Raji (cell line): ENCODE data around the gene LYRM7.
A peak's percentile ranks its signal among the peaks of the same experiment; 100 is the strongest.

Experiments used
- POLR2A ChIP-seq: IDR thresholded peaks from 2 replicates; pipeline ENCODE4 v1.6.1; 2011; ENCODE audit warnings: low read depth, low read length, control low read depth; ENCODE audit not compliant: insufficient read depth

Gene LYRM7

GRCh38 chr5:131209175-131209505 lies 38.4 kb downstream of the LYRM7 start:
- TF ChIP-seq POLR2A: no peak

DNA sequence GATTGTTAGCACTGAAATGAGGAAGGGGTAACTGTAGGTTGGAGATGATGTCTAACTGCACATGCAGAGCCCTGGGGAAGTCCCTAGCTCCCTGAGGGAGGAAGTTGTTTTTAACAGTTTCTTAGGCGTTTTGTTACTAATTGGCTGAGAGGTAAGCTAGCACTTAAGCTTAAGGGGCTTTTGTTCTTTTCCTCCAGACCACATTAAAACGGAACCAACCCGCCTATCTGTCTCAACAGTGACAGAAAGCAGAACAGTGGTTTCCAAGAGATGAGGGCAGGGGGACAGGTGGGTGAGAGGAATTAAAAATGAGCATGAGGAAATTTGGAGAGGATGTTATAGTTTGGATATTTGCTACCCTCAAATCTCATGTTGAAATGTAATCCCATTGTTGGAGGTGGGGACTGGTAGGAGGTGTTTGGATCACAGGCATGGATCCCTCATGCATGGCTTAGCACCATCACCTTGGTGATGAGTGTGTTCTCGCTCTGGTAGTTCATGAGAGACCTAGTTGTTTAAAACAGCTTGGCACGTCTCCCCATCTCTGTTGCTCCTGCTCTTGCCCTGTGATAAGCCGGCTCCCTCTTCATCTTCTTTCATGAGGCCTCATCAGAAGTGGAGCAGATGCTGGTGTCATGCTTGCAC lies 38.9 kb downstream of the LYRM7 start:
- TF ChIP-seq POLR2A: peak; percentile 60; the same call in 1 of the 2 replicates

- no peak for TF ChIP-seq POLR2A
Measured at GRCh38 chr5:131210151-131210510, 39.4 kb downstream of the LYRM7 start.

- no peak for TF ChIP-seq POLR2A
Measured at GRCh38 chr5:131211669-131212068, 40.9 kb downstream of the LYRM7 start.

GRCh38 chr5:131212471-131213021 lies 41.8 kb downstream of the LYRM7 start:
- TF ChIP-seq POLR2A: no peak

DNA sequence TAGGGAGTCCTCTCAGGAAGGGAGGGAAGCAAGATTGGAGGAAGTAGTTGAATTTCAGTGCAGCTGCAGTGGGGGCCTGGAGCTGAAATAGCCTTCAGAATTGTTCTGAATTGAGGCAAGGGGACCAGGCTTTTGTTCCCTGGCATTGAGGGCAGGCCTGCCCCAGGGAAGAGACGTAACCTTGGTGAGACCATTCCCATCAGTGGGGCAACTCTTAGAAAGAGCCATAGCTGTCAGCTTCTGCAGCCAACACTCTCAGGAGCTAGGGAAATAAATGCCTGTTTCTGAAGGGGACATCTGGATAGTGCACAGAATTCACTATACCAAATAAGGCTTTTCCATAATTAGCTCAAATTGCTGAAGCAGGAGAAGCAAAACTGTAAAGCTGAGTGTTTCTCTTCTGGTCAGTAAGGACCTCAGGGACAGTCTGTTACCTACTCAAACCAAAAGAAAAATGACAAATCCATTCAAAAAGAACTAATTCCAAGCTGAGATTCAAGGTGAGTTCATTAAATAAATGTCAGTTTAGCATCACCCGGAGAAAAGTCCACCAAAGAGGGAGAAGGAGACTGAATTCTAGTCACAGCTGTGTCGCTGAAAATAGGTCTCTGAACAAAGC lies 44.0 kb downstream of the LYRM7 start:
- no peak for TF ChIP-seq POLR2A

DNA sequence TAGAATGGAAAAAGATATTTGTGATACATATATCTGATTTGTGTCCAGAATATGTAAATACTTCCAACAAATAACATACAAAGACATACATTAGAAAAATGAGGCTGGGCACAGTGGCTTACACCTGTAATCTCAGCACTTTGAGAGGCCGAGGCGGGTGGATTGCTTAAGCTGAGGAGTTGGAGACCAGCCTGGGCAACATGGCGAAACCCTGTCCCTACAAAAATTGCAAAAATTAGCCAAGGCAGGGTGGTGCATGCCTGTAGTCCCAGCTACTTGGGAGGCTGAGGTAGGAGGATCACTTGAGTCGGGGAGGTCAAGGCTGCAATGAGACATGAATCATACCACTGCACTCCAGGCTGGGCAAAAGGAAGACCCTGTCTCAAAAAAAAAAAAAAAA lies 47.0 kb downstream of the LYRM7 start:
- no peak for TF ChIP-seq POLR2A

DNA sequence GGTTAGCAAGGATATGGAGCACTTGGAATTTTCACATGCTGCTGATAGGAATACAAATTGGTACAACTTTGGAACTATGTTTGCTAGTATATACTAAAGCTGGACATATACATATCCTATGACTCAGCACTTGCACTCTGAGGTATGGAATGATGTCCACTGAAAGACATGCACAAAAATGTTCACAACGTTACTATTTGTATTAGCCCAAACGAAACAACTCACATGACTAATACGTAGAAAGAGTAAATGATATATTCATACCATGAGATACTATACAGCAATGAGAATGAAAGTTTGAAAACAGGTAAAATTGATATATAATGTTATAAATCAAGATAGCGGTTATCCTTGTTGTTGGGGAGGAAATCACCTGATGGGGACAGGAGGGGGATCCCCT lies 47.6 kb downstream of the LYRM7 start:
- no peak for TF ChIP-seq POLR2A

GRCh38 chr5:131220566-131220965 lies 49.8 kb downstream of the LYRM7 start:
- TF ChIP-seq POLR2A: no peak

- TF ChIP-seq POLR2A: no peak
Measured at GRCh38 chr5:131221008-131221703, 50.4 kb downstream of the LYRM7 start.

- no peak for TF ChIP-seq POLR2A
Measured at GRCh38 chr5:131221888-131222287, 51.1 kb downstream of the LYRM7 start.

- no peak for TF ChIP-seq POLR2A
Measured at GRCh38 chr5:131222731-131223130, 52.0 kb downstream of the LYRM7 start.

- TF ChIP-seq POLR2A: no peak
Measured at GRCh38 chr5:131223751-131224386, 53.1 kb downstream of the LYRM7 start.

GRCh38 chr5:131224387-131225201 lies 53.9 kb downstream of the LYRM7 start:
- no peak for TF ChIP-seq POLR2A
